Stimulated activated CD4-positive, alpha-beta T cell treated with anti-CD3 and anti-CD28 coated beads, Interleukin-12 subunit alpha, Interleukin-12 subunit beta, amount 100 ng/mL, for 48 hours (primary cell): Measurements from ENCODE around the gene TMEM203.
A peak's percentile ranks its signal among the peaks of the same experiment; 100 is the strongest.
"Not testable (repeated sequence)": the region's sequence is repeated elsewhere in the genome, so short reads cannot be mapped to it uniquely, and the experiment has no call there.

Experiments used
- DNase-seq, 3 donors: peaks; one replicate each; pipeline ENCODE4 v3.0.0-alpha.2; 2020; ENCODE audit warnings: low read depth in 2 of 3, low spot score in 1 of 3

TMEM203 gene

GRCh38 chr9:137205126-137206069 lies at the start of gene TMEM203, which contains the start of gene NDOR1:
Gene TMEM203, minus strand, starts transcription at chr9:137205648. Its CDS starts 234 bp downstream, at chr9:137205414.
Gene NDOR1, plus strand, starts transcription at chr9:137205700. Its CDS starts 78 bp downstream, at chr9:137205778.
- peak; percentile 88 to 94 (median 94) for DNase-seq

GRCh38 chr9:137254624-137255447 lies 49.4 kb upstream of the TMEM203 start, which contains the start of gene NELFB:
Gene NELFB, plus strand, starts transcription at chr9:137255327.
- peak; percentile 86 to 96 (median 96) for DNase-seq

GRCh38 chr9:137253717-137254623 lies 48.5 kb upstream of the TMEM203 start:
- DNase-seq = no peak

GRCh38 chr9:137252555-137253506 lies 47.4 kb upstream of the TMEM203 start:
- DNase-seq = no peak

- no peak for DNase-seq
Observed at GRCh38 chr9:137251490-137252268, 46.2 kb upstream of the TMEM203 start.

- DNase-seq = no peak
Observed at GRCh38 chr9:137251194-137251461, 45.7 kb upstream of the TMEM203 start, which contains the start of gene STPG3. Gene STPG3, plus strand, starts transcription at chr9:137251286. Its CDS starts 1 bp downstream, at chr9:137251287.

GRCh38 chr9:137250329-137251193 lies 45.1 kb upstream of the TMEM203 start:
- no peak for DNase-seq

GRCh38 chr9:137247916-137248175 lies 42.4 kb upstream of the TMEM203 start:
- DNase-seq = no peak

- DNase-seq = no peak
Observed at GRCh38 chr9:137247135-137247915, 41.9 kb upstream of the TMEM203 start.

- no peak for DNase-seq
Observed at GRCh38 chr9:137245450-137246421, 40.3 kb upstream of the TMEM203 start.

- no peak for DNase-seq
Observed at GRCh38 chr9:137244486-137245449, 39.3 kb upstream of the TMEM203 start.

- DNase-seq = no peak
Observed at GRCh38 chr9:137243626-137244485, 38.4 kb upstream of the TMEM203 start.

- not testable (repeated sequence) for DNase-seq
Observed at GRCh38 chr9:137243266-137243625, 37.8 kb upstream of the TMEM203 start.
